ENCODE data around the gene ZNF689. TPM values are rescaled to one million over a fixed set of nuclear protein-coding genes. Genes with fewer than 3 reads are reported as not detected.

ZNF689 gene
- total and polyA plus RNA-seq, 2 of the 13 experiments (the other 11 are each of a cell fraction or from before 2014, with no cell fraction given): 9.7 to 19.5 TPM

DNA sequence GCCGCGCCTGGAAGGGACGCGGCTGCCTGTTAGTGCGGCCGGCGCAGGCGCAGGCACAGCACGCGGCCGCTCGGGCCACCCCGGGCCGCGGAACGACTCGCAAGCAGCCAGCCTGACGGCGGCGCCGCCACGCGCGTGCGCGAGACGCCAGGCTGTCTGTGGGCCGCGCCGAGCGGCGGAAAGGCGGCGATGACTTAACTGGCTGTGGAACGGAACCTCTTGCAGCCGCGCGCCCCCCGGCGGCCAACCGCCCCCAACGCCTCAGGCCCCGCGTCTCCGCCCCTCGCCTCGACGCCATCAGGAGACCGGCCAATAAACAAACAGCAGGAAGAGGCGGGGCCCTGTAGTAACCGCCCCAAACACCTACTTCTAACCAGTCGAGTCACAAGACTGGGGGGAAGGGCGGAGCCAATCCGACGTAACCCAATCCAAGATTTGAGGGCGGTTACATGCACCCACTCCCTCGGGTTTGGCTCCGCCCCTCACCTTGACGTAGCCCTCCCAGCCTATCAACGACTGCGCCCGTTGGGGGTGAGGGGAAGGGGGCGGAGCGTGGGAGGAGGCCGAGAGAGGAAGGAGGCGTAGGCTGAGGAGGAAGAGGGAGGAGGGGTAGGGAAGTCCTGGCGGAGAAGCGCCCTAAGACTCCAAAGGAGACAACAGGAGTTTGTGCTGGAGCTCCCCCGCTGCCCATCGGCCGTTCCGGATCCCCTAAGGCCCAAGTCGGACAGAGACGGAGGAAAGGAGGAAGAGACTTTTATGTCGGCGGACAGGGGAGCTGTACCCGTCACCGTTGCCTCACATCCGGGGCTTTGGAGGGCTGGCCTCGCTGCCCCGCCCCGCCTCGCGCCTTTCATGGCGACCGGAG, 47.9 kb upstream of the ZNF689 start, which contains the start of gene FBRS (continued):
- peak in 1 of 2 experiments; percentile 22; a peak in 2 of 4 replicates for TF ChIP-seq EP300 (IDR thresholded peaks at IDR 0.05; ENCODE audit: low read depth in 2 of 2, low read length in 2 of 2)
- TF ChIP-seq EP300 (CRISPR knock-in tag; IDR thresholded peaks at IDR 0.05; ENCODE audit: borderline replicate concordance): no peak
- TF ChIP-seq SIN3B (IDR thresholded peaks at IDR 0.05; ENCODE audit: low read length): peak; percentile 33
- TF ChIP-seq FLYWCH1 (CRISPR knock-in tag; IDR thresholded peaks at IDR 0.05): no peak
- TF ChIP-seq REL (CRISPR knock-in tag; conservative IDR thresholded peaks at IDR 0.05): no peak
- TF ChIP-seq RXRB (CRISPR knock-in tag; IDR thresholded peaks at IDR 0.05; ENCODE audit: borderline replicate concordance): no peak
- no peak for TF ChIP-seq ZBTB7B (CRISPR knock-in tag; IDR thresholded peaks at IDR 0.05)
- TF ChIP-seq DRAP1 (CRISPR knock-in tag; IDR thresholded peaks at IDR 0.05): peak; percentile 86
- no peak for TF ChIP-seq ZNF557 (CRISPR knock-in tag; IDR thresholded peaks at IDR 0.05)
- TF ChIP-seq ZNF512 (CRISPR knock-in tag; IDR thresholded peaks at IDR 0.05): no peak
- TF ChIP-seq RERE (CRISPR knock-in tag; IDR thresholded peaks at IDR 0.05; ENCODE audit: low read depth): peak; percentile 58; the same call in 1 of the 2 replicates
- no peak; the same call in 1 of the 2 replicates for TF ChIP-seq ZSCAN29 (CRISPR knock-in tag; conservative IDR thresholded peaks at IDR 0.05)
- TF ChIP-seq, protein P1, sequence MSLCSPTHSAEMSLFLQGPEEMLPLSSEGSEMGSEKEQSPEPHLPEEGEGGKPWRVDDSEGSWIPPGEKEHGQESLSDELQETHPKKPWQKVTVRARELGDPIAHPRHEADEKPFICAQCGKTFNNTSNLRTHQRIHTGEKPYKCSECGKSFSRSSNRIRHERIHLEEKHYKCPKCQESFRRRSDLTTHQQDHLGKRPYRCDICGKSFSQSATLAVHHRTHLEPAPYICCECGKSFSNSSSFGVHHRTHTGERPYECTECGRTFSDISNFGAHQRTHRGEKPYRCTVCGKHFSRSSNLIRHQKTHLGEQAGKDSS (CRISPR knock-in tag; IDR thresholded peaks at IDR 0.05; ENCODE audit: borderline replicate concordance, low read depth): peak; percentile 47
- no peak for TF ChIP-seq NFRKB (IDR thresholded peaks at IDR 0.05)
- TF ChIP-seq, protein P2, sequence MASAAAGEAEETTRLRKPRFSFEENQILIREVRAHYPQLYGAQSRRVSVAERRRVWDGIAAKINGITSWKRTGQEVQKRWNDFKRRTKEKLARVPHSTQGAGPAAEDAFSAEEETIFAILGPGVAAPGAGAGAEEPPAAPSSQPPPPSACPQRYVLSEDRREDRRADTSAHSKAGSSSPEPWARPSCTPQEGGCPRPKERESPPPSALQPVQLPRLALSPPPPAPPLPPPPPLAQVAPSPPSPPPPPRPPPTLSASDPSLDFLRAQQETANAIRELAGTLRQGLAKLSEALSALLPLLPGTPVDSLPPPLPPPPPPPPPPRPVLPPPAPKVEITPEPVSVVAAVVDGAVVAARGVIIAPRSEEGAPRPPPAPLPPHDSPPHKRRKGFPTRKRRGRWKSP (CRISPR knock-in tag; IDR thresholded peaks at IDR 0.05): peak; percentile 87
- no peak for TF ChIP-seq ZNF33A (CRISPR knock-in tag; IDR thresholded peaks at IDR 0.05; ENCODE audit: borderline replicate concordance)
- TF ChIP-seq SCMH1 (CRISPR knock-in tag; IDR thresholded peaks at IDR 0.05; ENCODE audit: borderline replicate concordance): no peak
- peak; percentile 74 for TF ChIP-seq FOXK2 (IDR thresholded peaks at IDR 0.05)
- TF ChIP-seq, protein P3, sequence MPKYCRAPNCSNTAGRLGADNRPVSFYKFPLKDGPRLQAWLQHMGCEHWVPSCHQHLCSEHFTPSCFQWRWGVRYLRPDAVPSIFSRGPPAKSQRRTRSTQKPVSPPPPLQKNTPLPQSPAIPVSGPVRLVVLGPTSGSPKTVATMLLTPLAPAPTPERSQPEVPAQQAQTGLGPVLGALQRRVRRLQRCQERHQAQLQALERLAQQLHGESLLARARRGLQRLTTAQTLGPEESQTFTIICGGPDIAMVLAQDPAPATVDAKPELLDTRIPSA (CRISPR knock-in tag; IDR thresholded peaks at IDR 0.05; ENCODE audit: borderline replicate concordance): no peak

All from HepG2 (cell line).